ENCODE data around the gene KCNIP4.
A peak's percentile ranks its signal among the peaks of the same experiment; 100 is the strongest.

Gene KCNIP4

GRCh38 chr4:20992002-20992401, 956.6 kb downstream of the KCNIP4 start:
- Histone ChIP-seq H3K4me1 (ENCODE audit: control insufficient read depth, insufficient read depth, low read length) (no peaks in the 10 kb centered on the region), H3K36me3 (ENCODE audit: control insufficient read depth, insufficient read depth, low read length) (no peaks in the 10 kb centered on the region), H3K27ac (ENCODE audit: low read depth, low read length) (no peak overlapping the region), H3K4me3 (ENCODE audit: low read depth, low read length) (no peak overlapping the region), H3K9ac (ENCODE audit: low read length) (no peak overlapping the region), H3K27me3 (ENCODE audit: control insufficient read depth, insufficient read depth, low read length) (no peaks in the 10 kb centered on the region), H3K9me3 (ENCODE audit: control insufficient read depth, insufficient read depth, low read depth, low read length) (peaks cover 10% of the 10 kb centered on the region)

DNA sequence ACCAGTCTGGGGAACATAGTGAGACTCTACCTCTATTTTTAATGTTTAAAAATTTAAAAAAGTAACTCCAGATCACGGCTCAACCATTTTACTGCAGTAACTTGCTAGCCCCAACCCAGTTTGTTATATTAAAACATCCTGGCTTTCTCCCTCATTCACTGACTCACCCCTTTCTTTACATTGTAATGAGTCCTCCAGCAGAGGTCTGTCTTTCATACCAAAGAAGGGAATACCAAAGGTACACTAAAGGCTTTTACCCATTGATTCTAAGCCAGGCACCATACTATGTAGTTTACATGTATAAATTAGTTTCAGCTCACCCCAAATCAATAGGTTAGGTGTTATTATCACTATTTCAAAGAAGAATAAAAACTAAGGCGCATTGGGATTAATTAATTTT, 961.4 kb downstream of the KCNIP4 start:
- H3K36me3 ChIP-seq (ENCODE audit: control insufficient read depth, insufficient read depth, low read length), result no peaks in the 10 kb centered on the region
- no peaks in the 10 kb centered on the region for H3K9me3 ChIP-seq (ENCODE audit: control insufficient read depth, insufficient read depth, low read depth, low read length)
- peaks cover 13% of the 10 kb centered on the region; the same call in 1 of the 2 replicates for H3K4me1 ChIP-seq (ENCODE audit: control insufficient read depth, insufficient read depth, low read length)
- H3K4me3 ChIP-seq (ENCODE audit: low read depth, low read length), result no peak overlapping the region
- no peak overlapping the region for H3K9ac ChIP-seq (ENCODE audit: low read length)
- H3K27me3 ChIP-seq (ENCODE audit: control insufficient read depth, insufficient read depth, low read length), result peaks cover 39% of the 10 kb centered on the region
- no peak overlapping the region for H3K27ac ChIP-seq (ENCODE audit: low read depth, low read length)

GRCh38 chr4:20984576-20984836, 964.1 kb downstream of the KCNIP4 start:
- H3K4me3 ChIP-seq (ENCODE audit: low read depth, low read length), result peak overlapping the region; percentile 63; the same call in 1 of the 2 replicates
- H3K27me3 ChIP-seq (ENCODE audit: control insufficient read depth, insufficient read depth, low read length), result peaks cover 43% of the 10 kb centered on the region
- H3K4me1 ChIP-seq (ENCODE audit: control insufficient read depth, insufficient read depth, low read length), result peaks cover 13% of the 10 kb centered on the region; the same call in 1 of the 2 replicates
- H3K36me3 ChIP-seq (ENCODE audit: control insufficient read depth, insufficient read depth, low read length), result no peaks in the 10 kb centered on the region
- H3K9me3 ChIP-seq (ENCODE audit: control insufficient read depth, insufficient read depth, low read depth, low read length), result no peaks in the 10 kb centered on the region
- H3K27ac ChIP-seq (ENCODE audit: low read depth, low read length), result no peak overlapping the region
- H3K9ac ChIP-seq (ENCODE audit: low read length), result no peak overlapping the region

DNA sequence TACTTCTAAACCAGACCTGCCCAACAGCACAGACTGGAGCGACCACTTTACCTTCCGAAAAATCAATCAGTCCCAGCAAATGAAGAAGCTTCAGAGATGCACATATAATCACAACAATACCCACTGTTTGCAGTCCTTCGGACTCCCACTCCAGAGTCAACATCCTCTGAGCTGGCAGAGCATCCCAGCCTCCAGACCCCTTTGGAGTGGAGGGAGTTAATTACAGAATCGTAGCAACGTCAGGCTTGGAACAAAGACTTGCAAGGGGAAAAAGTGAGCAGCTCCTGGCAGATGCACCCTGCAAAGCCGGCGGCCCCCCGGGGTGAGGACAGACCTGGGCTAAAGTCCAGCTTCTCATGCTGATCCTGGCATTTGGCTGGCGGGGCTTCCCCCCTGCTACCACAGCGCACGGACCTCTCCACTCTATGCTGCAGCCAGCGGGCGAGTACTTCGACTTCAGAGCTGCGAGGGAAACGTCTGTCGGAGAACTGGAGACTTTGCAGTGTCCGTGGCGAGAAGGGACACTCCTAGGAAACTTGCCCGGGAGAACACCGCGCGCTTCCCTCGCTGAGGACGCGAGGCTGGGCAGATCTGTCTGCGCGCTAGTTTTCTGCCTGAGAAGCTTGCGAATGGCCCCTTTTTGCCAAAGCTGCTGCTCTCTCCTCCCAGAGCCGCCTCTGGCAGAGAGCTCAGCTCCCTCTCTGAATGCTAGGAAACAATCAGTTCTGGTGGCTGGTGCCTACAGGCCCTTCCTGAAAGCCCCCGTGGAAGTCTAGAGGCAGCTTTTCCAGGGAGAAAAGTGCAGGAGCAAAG, 964.6 kb downstream of the KCNIP4 start:
- H3K9me3 ChIP-seq (ENCODE audit: control insufficient read depth, insufficient read depth, low read depth, low read length), result no peaks in the 10 kb centered on the region
- peak overlapping the region; percentile 35 for H3K9ac ChIP-seq (ENCODE audit: low read length)
- peaks cover 43% of the 10 kb centered on the region for H3K27me3 ChIP-seq (ENCODE audit: control insufficient read depth, insufficient read depth, low read length)
- peak overlapping the region; percentile 63 for H3K4me3 ChIP-seq (ENCODE audit: low read depth, low read length)
- H3K36me3 ChIP-seq (ENCODE audit: control insufficient read depth, insufficient read depth, low read length), result no peaks in the 10 kb centered on the region
- H3K27ac ChIP-seq (ENCODE audit: low read depth, low read length), result no peak overlapping the region
- H3K4me1 ChIP-seq (ENCODE audit: control insufficient read depth, insufficient read depth, low read length), result peaks cover 13% of the 10 kb centered on the region; the same call in 1 of the 2 replicates

- H3K9ac ChIP-seq (ENCODE audit: low read length), result no peak overlapping the region
- H3K9me3 ChIP-seq (ENCODE audit: control insufficient read depth, insufficient read depth, low read depth, low read length), result no peaks in the 10 kb centered on the region
- H3K36me3 ChIP-seq (ENCODE audit: control insufficient read depth, insufficient read depth, low read length), result no peaks in the 10 kb centered on the region
- H3K27ac ChIP-seq (ENCODE audit: low read depth, low read length), result no peak overlapping the region
- H3K27me3 ChIP-seq (ENCODE audit: control insufficient read depth, insufficient read depth, low read length), result peaks cover 43% of the 10 kb centered on the region
- peaks cover 13% of the 10 kb centered on the region; the same call in 1 of the 2 replicates for H3K4me1 ChIP-seq (ENCODE audit: control insufficient read depth, insufficient read depth, low read length)
- no peak overlapping the region for H3K4me3 ChIP-seq (ENCODE audit: low read depth, low read length)
Measured at GRCh38 chr4:20982544-20982943, 966.0 kb downstream of the KCNIP4 start.

GRCh38 chr4:20960291-20960690, 988.3 kb downstream of the KCNIP4 start:
- H3K27me3 ChIP-seq (ENCODE audit: control insufficient read depth, insufficient read depth, low read length), result no peaks in the 10 kb centered on the region; the same call in 1 of the 2 replicates

DNA sequence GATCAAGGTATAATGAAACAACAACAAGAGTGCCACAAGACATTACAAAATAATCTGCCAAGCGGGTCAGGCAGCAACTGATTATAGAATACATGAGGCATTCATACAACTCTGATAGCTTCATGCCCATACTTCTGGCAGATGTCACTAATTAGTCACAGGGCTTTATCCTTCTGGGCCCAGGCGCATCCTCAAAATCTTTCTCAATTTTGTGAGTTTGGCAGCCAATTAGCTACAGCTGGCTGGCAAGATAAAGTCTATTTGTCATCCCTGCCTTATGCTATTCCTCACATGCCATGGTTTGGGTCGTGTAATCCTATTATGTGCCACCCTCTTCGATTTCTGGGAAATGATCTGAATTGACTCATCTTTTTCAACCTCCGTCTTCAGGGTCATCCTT, 994.0 kb downstream of the KCNIP4 start:
- Histone ChIP-seq H3K4me1 (ENCODE audit: control insufficient read depth, insufficient read depth, low read length) (no peaks in the 10 kb centered on the region), H3K36me3 (ENCODE audit: control insufficient read depth, insufficient read depth, low read length) (no peaks in the 10 kb centered on the region), H3K4me3 (ENCODE audit: low read depth, low read length) (no peak overlapping the region), H3K9me3 (ENCODE audit: control insufficient read depth, insufficient read depth, low read depth, low read length) (no peaks in the 10 kb centered on the region), H3K27me3 (ENCODE audit: control insufficient read depth, insufficient read depth, low read length) (no peaks in the 10 kb centered on the region), H3K27ac (ENCODE audit: low read depth, low read length) (no peak overlapping the region), H3K9ac (ENCODE audit: low read length) (no peak overlapping the region)

More at GRCh38 chr4:20960291-20960690, 988.3 kb downstream of the KCNIP4 start:
- no peak overlapping the region for H3K9ac ChIP-seq (ENCODE audit: low read length)
- H3K4me3 ChIP-seq (ENCODE audit: low read depth, low read length), result no peak overlapping the region
- no peaks in the 10 kb centered on the region for H3K9me3 ChIP-seq (ENCODE audit: control insufficient read depth, insufficient read depth, low read depth, low read length)
- H3K36me3 ChIP-seq (ENCODE audit: control insufficient read depth, insufficient read depth, low read length), result no peaks in the 10 kb centered on the region
- H3K27ac ChIP-seq (ENCODE audit: low read depth, low read length), result no peak overlapping the region
- no peaks in the 10 kb centered on the region for H3K4me1 ChIP-seq (ENCODE audit: control insufficient read depth, insufficient read depth, low read length)

DNA sequence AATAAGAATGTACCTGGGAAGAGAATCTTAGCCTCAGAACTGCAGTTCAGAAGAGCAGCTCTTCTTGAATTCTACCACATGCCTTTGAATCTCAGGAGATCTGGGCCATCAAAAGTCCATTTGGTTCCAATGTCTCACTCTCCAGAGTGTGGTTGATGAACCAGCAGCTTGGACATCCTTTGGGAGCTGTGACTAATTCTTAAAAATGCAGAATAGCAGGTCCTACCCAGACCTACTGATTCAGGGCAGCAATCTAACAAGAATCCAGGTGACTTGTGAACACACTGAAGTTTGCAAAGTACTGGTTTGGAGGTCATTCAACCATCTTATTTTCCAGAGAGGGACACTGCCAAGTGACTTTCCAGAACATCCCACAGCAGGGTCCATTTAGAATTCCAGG, 1003.6 kb downstream of the KCNIP4 start:
- Histone ChIP-seq H3K27me3 (ENCODE audit: control insufficient read depth, insufficient read depth, low read length) (no peaks in the 10 kb centered on the region), H3K9ac (ENCODE audit: low read length) (no peak overlapping the region), H3K9me3 (ENCODE audit: control insufficient read depth, insufficient read depth, low read depth, low read length) (no peaks in the 10 kb centered on the region), H3K36me3 (ENCODE audit: control insufficient read depth, insufficient read depth, low read length) (no peaks in the 10 kb centered on the region), H3K27ac (ENCODE audit: low read depth, low read length) (no peak overlapping the region), H3K4me1 (ENCODE audit: control insufficient read depth, insufficient read depth, low read length) (no peaks in the 10 kb centered on the region), H3K4me3 (ENCODE audit: low read depth, low read length) (no peak overlapping the region)

DNA sequence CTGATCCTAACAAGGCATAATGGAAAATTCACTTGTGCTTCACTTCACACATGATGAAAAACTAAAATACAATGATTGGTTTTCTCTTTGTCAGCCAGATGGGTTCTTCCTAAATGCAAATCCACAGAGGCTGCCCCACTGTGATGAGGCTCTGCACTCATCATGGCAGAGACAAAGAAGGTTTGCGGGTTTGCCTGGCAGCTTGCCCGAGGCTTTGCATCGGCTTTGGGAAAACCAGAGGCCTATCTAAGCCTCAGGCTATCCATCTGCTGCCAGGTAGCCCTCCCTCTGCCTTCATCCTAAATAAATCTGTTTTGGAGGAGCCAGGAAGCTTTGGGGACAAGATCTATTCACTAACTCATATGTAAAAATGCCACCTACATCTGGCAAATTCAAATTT, 1004.1 kb downstream of the KCNIP4 start:
- Histone ChIP-seq H3K27ac (ENCODE audit: low read depth, low read length) (no peak overlapping the region), H3K36me3 (ENCODE audit: control insufficient read depth, insufficient read depth, low read length) (no peaks in the 10 kb centered on the region), H3K9ac (ENCODE audit: low read length) (no peak overlapping the region), H3K4me1 (ENCODE audit: control insufficient read depth, insufficient read depth, low read length) (no peaks in the 10 kb centered on the region), H3K4me3 (ENCODE audit: low read depth, low read length) (no peak overlapping the region), H3K27me3 (ENCODE audit: control insufficient read depth, insufficient read depth, low read length) (no peaks in the 10 kb centered on the region), H3K9me3 (ENCODE audit: control insufficient read depth, insufficient read depth, low read depth, low read length) (no peaks in the 10 kb centered on the region)

DNA sequence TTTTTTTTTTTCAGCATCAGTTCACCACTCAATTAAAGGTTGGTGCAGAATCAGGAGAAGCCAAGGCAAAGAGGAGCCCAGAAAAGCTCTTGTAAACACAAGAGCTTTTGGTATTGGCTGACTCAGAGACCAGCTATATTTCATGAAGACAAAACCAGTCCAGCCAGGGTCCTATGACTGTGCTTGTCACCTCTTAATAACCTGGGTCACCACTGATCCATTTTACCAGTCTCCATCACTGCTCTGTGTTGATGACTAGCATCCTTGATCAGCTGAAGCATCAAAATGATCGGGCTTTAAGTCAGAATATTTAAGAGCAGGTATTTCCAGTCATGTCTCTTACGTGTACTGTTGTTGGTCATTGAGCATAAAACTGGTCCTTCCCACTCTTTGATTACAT, 1010.4 kb downstream of the KCNIP4 start:
- Histone ChIP-seq H3K4me3 (ENCODE audit: low read depth, low read length) (no peak overlapping the region), H3K27me3 (ENCODE audit: control insufficient read depth, insufficient read depth, low read length) (no peaks in the 10 kb centered on the region), H3K4me1 (ENCODE audit: control insufficient read depth, insufficient read depth, low read length) (no peaks in the 10 kb centered on the region), H3K27ac (ENCODE audit: low read depth, low read length) (no peak overlapping the region), H3K9me3 (ENCODE audit: control insufficient read depth, insufficient read depth, low read depth, low read length) (no peaks in the 10 kb centered on the region), H3K36me3 (ENCODE audit: control insufficient read depth, insufficient read depth, low read length) (no peaks in the 10 kb centered on the region), H3K9ac (ENCODE audit: low read length) (no peak overlapping the region)

DNA sequence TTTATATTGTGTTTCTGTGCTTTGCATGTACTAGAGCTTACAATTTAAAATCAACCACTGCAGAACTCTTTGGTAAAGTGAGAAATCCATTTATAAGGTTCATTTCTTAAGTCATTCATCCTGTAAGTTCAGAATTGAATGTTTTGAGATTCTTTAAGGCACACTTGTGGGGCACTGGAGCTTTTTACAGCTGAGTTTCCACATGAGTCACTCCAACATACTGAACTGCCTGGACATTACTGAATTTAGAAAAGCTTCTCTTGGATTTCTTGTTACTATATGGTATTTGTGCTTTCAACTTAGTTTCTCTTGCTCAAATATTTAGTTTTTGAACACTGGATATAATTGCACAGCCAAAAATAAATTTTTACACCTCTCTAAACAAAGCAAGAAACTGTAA, 1022.0 kb downstream of the KCNIP4 start:
- Histone ChIP-seq H3K27me3 (ENCODE audit: control insufficient read depth, insufficient read depth, low read length) (no peaks in the 10 kb centered on the region), H3K9me3 (ENCODE audit: control insufficient read depth, insufficient read depth, low read depth, low read length) (no peaks in the 10 kb centered on the region), H3K4me1 (ENCODE audit: control insufficient read depth, insufficient read depth, low read length) (peaks cover 5% of the 10 kb centered on the region; the same call in 1 of the 2 replicates), H3K4me3 (ENCODE audit: low read depth, low read length) (no peak overlapping the region), H3K9ac (ENCODE audit: low read length) (no peak overlapping the region), H3K27ac (ENCODE audit: low read depth, low read length) (no peak overlapping the region), H3K36me3 (ENCODE audit: control insufficient read depth, insufficient read depth, low read length) (no peaks in the 10 kb centered on the region)
